GM18858 (cell line): ENCODE data around the gene MTRR.

Experiments
- ATAC-seq: cut with Tn5 transposase; IDR thresholded peaks from one replicate; pipeline ENCODE4 v1.9.1; 2021; ENCODE audit not compliant: unreplicated experiment

The MTRR gene

GRCh38 chr5:7856855-7857254 is 12.1 kb upstream of the MTRR start:
- no peak for ATAC-seq

DNA sequence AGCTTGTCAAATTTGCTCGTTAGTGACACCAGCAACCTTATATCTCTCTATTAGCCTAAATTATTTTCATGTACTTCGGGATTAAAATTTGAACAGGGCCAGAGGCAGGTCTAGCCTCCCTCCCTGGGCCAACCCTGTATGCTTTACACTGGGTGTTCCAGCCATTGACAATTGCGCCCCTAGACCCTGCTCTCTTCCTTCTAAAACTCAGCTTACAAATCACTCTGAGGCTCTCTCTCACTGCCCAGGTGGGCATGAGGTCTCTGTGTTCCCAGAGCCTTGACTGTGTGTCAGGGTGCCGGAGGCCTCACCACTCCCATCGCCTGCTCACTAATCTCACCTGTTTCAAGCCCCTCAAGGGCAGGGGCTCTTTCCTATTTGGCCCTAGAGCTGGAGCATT is 11.6 kb upstream of the MTRR start:
- ATAC-seq: no peak

DNA sequence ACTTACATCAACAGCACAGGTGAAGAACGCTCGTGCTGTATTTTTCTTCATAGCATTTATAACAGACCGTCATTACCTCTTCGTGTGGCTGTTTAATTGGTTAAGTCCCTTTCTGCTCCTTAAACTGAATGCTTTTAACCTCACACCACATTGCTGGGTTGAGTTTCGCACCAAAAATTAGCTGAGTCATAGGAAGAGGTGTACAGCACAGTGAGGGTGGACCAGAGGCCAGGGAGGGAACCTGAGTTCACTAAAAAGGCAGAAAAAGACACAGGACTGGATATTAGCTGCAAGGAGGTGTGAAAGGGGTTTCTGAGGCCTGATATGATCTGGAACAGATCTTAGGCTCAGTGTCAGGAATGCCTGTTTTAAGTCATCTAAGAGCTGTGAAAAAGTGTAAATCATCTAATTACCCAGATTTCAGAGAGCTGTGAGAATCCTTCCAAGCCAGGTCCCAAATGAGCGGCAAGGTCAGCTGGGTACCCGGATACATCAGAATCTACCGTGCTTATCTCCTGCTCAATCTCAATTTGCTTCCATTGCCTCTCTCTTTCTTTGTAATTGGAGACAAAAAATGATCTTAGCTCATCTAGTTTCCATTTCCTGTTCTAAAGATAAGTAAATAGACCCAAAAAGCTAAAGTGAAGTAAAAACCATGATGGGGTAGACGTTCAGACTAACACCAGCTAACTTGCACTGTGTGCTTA is 10.9 kb upstream of the MTRR start:
- ATAC-seq: no peak

DNA sequence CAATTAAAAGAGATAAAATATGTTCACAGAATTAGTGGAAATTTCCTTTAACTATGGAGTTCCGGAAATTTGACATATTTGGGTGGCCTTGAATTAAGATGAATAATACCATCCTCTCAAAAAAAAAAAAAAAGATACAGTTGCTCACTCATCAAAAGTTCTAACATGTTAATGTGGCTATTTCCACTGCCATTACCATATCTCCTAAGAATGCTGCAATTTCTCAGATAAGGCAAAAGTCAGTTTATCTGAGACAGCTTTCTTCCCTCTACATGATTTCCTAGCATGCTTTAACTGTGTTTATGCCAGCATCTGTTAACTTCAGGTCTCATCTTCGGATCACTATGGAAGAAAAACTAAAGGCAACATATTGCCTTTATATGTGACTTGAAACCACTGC is 2.8 kb upstream of the MTRR start:
- ATAC-seq: no peak

GRCh38 chr5:7867260-7867659 is 1.7 kb upstream of the MTRR start:
- ATAC-seq: no peak

- no peak for ATAC-seq
Measured at GRCh38 chr5:7868427-7868772, 548 bp upstream of the MTRR start.

GRCh38 chr5:7869474-7870136 is 657 bp downstream of the MTRR start:
- peak; percentile 21 for ATAC-seq

DNA sequence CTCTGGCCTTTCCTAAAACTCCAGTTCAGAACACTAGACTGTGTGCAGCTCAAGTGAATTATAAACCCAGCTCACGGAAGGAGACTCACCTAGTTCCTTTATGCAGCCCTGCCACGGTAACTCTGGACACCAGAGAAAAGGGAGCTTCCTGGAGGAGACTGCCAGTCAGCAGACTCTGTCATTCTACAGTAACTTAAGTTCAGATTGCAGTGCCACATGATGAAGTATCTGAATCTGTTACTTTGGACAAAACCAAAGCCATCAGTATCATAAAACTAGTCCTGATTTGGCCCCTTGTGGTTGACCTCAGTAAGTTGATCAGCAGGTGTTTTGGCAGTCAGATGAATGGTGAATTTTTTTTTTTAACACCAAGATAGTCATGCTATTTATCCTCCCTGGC is 2.7 kb downstream of the MTRR start:
- ATAC-seq: peak; percentile 19

DNA sequence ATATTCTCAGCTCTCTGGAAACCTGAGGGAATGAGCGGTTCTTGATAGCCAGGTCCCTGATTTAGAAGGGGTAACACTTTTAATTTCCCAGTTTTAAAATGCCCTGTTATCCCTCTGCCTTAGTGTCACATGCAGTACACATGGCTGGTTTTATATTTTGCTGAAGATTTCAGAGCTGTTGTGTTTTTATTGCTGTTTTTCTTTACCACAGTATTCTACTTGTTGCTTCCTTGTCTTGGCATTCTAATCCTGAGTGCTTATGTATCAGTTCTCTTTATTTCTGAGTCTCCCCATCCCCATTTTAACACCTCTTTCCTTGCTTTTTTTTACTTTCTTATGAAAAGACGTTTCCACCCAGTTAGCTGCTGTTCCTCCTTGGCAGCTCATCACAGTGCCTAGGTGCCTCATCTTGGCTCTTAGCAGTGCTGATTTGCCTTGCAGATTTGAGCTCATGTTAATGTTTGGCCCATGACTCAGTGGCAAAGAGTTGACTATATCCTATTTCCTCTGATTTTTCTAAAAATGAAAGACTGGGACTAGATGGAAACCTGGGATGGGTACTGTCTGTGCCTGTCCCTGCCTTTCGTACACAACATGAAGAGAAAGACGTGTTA is 3.7 kb downstream of the MTRR start:
- ATAC-seq: no peak

DNA sequence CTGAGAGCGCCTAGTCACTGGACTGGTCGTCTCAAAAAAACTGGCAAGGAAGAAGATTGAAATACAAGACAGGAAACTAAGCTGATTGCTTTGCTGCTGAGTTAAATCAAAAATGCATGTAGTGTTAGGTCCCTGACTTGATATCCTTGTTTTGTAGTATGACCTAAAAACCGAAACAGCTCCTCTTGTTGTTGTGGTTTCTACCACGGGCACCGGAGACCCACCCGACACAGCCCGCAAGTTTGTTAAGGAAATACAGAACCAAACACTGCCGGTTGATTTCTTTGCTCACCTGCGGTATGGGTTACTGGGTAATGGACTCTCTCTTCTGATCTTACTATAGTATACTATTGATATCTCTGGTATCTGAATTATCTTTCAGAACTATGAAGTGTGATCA is 4.3 kb downstream of the MTRR start:
- ATAC-seq: no peak

DNA sequence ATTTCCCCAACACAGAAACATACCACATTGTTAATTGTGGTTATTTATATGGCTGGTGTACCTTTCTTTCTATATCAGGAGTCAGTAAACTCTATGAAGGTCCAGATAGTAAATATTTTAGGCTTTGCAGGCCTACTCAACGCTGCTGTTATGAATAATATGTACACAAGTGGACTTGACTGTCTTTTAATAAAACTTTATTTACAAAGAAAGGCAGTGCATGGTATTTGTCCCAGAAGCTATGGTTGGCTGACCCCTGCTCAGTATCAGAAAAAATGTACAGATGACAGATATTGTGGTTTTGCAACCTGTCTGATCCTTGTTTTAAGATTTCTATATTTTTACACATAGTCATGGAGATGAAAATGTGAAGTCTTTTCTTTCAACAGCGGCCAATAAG is 5.7 kb downstream of the MTRR start:
- ATAC-seq: no peak

DNA sequence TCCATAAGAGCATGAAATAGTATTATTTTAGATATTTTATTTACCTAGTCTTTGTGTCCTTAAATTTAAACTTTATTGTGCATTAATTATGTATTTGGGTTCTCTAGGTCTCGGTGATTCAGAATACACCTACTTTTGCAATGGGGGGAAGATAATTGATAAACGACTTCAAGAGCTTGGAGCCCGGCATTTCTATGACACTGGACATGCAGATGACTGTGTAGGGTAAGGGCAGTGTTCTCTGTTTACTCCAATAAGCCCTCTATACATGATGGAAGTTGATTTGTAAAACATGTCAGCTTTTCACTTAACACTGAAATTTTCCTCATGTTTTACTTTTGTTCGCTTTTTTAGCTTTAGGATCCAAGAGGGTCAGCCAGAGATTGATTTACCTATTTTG is 6.2 kb downstream of the MTRR start:
- no peak for ATAC-seq

DNA sequence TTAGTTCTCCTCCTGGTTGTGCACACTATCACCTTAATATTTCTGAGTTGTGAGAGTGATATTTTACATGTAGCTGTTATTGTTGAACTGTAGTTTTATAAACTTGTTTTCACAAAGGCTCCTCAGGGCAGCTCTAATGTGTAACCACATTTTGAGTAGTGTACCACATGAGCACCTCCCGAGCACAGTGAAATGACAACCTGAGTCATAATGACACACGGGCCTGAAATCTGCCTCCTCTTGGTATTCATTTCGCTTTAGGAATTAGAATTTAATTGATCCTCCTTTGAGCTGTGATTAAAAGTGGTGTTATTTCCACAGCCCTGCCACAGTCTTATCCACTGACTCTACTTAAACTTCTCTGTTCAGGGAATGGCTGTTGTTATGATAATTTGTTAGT is 7.9 kb downstream of the MTRR start:
- peak; percentile 34 for ATAC-seq

DNA sequence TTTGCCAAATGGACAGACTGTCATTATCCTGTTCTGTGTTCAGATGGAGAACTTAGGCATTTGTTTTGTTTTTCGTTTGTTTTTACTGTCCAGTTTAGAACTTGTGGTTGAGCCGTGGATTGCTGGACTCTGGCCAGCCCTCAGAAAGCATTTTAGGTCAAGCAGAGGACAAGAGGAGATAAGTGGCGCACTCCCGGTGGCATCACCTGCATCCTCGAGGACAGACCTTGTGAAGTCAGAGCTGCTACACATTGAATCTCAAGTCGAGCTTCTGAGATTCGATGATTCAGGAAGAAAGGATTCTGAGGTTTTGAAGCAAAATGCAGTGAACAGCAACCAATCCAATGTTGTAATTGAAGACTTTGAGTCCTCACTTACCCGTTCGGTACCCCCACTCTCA is 8.9 kb downstream of the MTRR start:
- no peak for ATAC-seq

DNA sequence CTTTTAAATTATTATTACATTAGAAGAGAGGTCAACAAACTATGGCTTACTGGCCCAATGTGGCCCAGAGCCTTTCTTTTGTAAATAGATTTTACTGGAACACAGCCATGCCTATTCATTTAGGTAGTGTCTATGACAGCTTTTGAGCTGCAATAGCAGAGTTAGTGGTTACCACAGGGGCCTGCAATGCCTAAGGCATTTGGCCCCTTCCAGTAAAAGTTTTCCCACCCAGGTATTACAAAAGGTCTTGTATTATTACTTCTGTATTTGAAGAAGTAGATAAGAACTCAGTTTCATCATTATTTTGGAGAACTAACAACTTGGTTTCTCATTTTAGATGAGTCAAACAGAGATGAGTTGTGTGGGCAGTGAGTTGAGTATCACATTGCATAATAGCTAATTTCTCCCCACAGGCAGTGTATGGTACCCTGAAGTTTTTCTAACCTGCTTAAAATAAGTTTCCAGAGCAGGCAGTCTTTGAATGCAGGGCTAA is 9.5 kb downstream of the MTRR start:
- ATAC-seq: peak; percentile 98

DNA sequence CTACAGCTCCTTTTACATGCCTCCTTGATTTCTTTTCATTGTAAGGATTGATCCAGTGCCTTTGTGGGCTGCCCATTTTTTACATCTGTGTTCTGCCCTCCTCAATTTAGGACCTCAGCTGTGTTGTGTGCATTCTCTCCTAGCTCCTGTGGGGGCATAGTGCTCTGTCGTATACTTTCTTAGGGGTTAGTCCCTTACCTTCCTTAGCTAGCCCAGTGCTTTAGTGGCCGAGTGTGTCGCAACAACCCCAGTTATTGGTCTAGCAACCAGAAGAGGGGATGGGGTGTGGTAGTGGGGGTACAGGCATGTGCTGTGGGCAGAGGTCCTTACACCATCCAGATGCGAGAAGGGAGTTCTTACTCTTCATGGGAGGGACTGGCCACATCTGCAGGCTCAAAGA is 12.1 kb downstream of the MTRR start:
- no peak for ATAC-seq

DNA sequence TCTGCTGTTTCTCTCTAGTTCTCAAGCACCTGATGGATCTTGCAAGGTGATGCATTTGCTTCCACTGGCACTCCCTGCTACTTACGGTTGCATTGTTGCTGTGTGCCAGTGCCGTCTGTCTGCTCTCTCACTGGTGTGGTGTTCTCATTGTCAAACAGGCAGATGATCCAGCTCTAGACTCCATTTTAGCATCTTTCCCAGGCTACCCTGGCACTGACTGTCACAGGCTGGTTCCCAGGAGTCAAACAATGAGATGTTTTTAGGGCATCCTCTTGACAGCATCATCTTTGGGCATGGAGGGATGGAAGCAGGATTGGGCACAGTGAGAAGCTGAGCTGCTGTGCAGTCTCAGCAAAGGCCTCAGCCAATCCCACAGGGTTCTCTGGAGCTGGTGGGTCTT is 12.9 kb downstream of the MTRR start:
- ATAC-seq: no peak

DNA sequence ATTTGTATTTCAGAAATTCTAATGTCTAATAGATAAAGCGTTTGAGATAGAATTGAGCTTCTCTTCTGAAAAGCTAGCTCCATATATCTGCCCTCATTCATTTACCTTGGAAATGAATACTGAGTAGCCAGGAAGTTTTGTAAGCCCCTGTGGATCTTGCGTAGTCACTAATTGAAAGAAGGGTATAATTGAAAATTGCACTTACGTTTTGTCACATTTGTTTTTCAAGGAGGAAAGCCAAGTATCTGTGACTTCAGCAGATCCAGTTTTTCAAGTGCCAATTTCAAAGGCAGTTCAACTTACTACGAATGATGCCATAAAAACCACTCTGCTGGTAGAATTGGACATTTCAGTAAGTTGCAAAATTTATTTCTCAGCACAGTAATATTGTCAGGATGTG is 14.0 kb downstream of the MTRR start:
- ATAC-seq: no peak

GRCh38 chr5:7884491-7885267 is 15.7 kb downstream of the MTRR start:
- ATAC-seq: no peak

DNA sequence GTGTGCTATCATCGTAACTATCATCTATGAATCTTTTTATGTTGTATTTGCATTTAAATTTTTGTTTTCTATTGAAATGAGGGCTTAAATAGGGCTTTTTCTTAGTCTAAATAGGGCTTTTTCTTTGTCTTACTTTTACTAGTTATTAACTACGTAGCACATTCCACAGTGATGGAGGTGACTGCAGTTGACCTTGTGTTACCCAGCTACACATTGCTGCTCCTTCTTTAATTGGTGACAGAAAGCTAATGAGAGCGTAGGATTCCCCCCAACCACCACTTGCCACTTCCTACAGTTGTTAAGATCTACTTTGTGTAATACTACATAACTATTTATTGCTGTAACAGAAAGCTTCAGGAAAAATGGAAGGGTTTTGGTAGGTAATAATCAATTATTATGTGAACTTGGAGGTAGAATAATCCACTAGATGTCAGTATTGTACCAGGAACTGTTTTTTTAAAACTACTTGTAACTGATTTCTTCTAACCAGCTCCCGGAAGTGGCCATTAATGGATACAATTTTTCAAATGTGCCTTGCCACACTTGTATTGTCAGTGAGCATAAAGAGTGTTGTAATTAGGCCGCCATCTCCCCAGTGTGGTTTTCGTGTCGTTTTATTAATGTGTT is 18.0 kb downstream of the MTRR start:
- peak; percentile 59 for ATAC-seq

DNA sequence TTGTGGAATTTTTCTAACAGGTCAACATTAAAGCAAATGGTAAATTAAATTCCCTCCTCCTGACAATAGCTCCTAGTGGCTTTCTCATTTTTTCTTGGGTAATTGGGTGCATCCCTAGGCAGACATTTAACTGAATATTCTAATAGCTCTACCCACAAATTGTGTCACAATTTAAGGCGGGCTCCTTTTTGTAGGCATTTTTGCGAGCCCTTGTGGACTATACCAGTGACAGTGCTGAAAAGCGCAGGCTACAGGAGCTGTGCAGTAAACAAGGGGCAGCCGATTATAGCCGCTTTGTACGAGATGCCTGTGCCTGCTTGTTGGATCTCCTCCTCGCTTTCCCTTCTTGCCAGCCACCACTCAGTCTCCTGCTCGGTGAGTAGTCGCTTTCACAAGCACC is 20.0 kb downstream of the MTRR start:
- ATAC-seq: no peak
